H9 (cell line): ENCODE measurements around the gene LITAFD. TPM values are rescaled to one million over a fixed set of nuclear protein-coding genes. Genes with fewer than 3 reads are reported as not detected.

Experiments
- DNase-seq: peaks from one replicate; pipeline ENCODE4 v3.0.0-alpha.2; 2017
- H2AFZ ChIP-seq: one replicate; pipeline ENCODE4 v1.6.1; 2013; ENCODE audit warnings: mild to moderate bottlenecking, low read length, control low read depth, moderate library complexity
- H2AK5ac ChIP-seq: 2 replicates; pipeline ENCODE4 v1.6.1; 2013; ENCODE audit warnings: low read length, control low read depth, mixed read lengths; ENCODE audit not compliant: insufficient read length
- H2BK120ac ChIP-seq: one replicate; pipeline ENCODE4 v1.6.1; 2013; ENCODE audit warnings: low read depth, mild to moderate bottlenecking, low read length, control low read depth, inconsistent platforms; ENCODE audit not compliant: poor library complexity, severe bottlenecking
- H2BK12ac ChIP-seq: 2 replicates; pipeline ENCODE4 v1.6.1; 2013; ENCODE audit warnings: low read length, control low read depth, mixed read lengths, low read depth; ENCODE audit not compliant: insufficient read length
- H2BK15ac ChIP-seq: 2 replicates; pipeline ENCODE4 v1.6.1; 2013; ENCODE audit warnings: low read depth, low read length, control low read depth
- H2BK20ac ChIP-seq: one replicate; pipeline ENCODE4 v1.6.1; 2013; ENCODE audit warnings: low read depth, mild to moderate bottlenecking, low read length, control low read depth, inconsistent platforms; ENCODE audit not compliant: poor library complexity, severe bottlenecking
- H2BK5ac ChIP-seq: 2 replicates; pipeline ENCODE4 v1.6.1; 2013; ENCODE audit warnings: low read length, control low read depth, mixed read lengths; ENCODE audit not compliant: insufficient read length
- H3K14ac ChIP-seq: 2 replicates; pipeline ENCODE4 v1.6.1; 2013; ENCODE audit warnings: low read length, control low read depth; ENCODE audit not compliant: insufficient read depth
- H3K18ac ChIP-seq: 2 replicates; pipeline ENCODE4 v1.6.1; 2013; ENCODE audit warnings: low read depth, mild to moderate bottlenecking, mixed read lengths, low read length, control low read depth; ENCODE audit not compliant: insufficient read length
- H3K23ac ChIP-seq: 2 replicates; pipeline ENCODE4 v1.6.1; 2013; ENCODE audit warnings: low read length, control low read depth, mixed read lengths, low read depth; ENCODE audit not compliant: insufficient read length
- H3K23me2 ChIP-seq: 2 replicates; pipeline ENCODE4 v1.6.1; 2013; ENCODE audit warnings: low read depth, mild to moderate bottlenecking, mixed read lengths, low read length, control low read depth; ENCODE audit not compliant: insufficient read length, poor library complexity, severe bottlenecking
- H3K27ac ChIP-seq: 2 replicates; pipeline ENCODE4 v1.5.1; 2013; ENCODE audit warnings: low read length, control low read depth, mixed read lengths, low read depth; ENCODE audit not compliant: insufficient read length
- H3K27me3 ChIP-seq: 2 replicates; pipeline ENCODE4 v1.6.1; 2013; ENCODE audit warnings: low read length, control low read depth, inconsistent platforms; ENCODE audit not compliant: insufficient read depth
- H3K4ac ChIP-seq: 2 replicates; pipeline ENCODE4 v1.6.1; 2013; ENCODE audit warnings: low read depth, mild to moderate bottlenecking, control low read depth, inconsistent platforms, low read length, moderate library complexity
- H3K4me1 ChIP-seq: 2 replicates; pipeline ENCODE4 v1.6.1; 2013; ENCODE audit warnings: low read length, control low read depth, inconsistent platforms; ENCODE audit not compliant: insufficient read depth
- H3K4me2 ChIP-seq: 2 replicates; pipeline ENCODE4 v1.6.1; 2013; ENCODE audit warnings: low read length, control low read depth, mixed read lengths; ENCODE audit not compliant: insufficient read length, insufficient read depth
- H3K56ac ChIP-seq: 2 replicates; pipeline ENCODE4 v1.6.1; 2013; ENCODE audit warnings: low read depth, mild to moderate bottlenecking, mixed read lengths, low read length, control low read depth; ENCODE audit not compliant: insufficient read length
- H3K79me1 ChIP-seq: 2 replicates; pipeline ENCODE4 v1.6.1; 2013; ENCODE audit warnings: low read depth, mild to moderate bottlenecking, moderate library complexity, low read length, control low read depth, inconsistent platforms; ENCODE audit not compliant: insufficient read depth, poor library complexity, severe bottlenecking
- H3K79me2 ChIP-seq: 2 replicates; pipeline ENCODE4 v1.6.1; 2013; ENCODE audit warnings: low read length, control low read depth, inconsistent platforms; ENCODE audit not compliant: insufficient read depth
- H3K9ac ChIP-seq: 2 replicates; pipeline ENCODE4 v1.6.1; 2013; ENCODE audit warnings: low read length, control low read depth, mixed read lengths; ENCODE audit not compliant: insufficient read length; ENCODE audit errors: extremely low read depth
- H3K9me3 ChIP-seq: one replicate; pipeline ENCODE4 v1.6.1; 2013; ENCODE audit warnings: low read depth, low read length, inconsistent platforms; ENCODE audit not compliant: control insufficient read depth
- H3T11ph ChIP-seq: one replicate; pipeline ENCODE4 v1.6.1; 2013; ENCODE audit warnings: mild to moderate bottlenecking, low read length, control low read depth, inconsistent platforms
- H4K20me1 ChIP-seq: one replicate; pipeline ENCODE4 v1.6.1; 2013; ENCODE audit not compliant: control insufficient read depth, insufficient read length, insufficient read depth
- H4K5ac ChIP-seq: 2 replicates; pipeline ENCODE4 v1.6.1; 2013; ENCODE audit warnings: low read depth, mild to moderate bottlenecking, mixed read lengths, low read length, control low read depth; ENCODE audit not compliant: insufficient read length
- H4K8ac ChIP-seq: replicated peaks from 2 replicates; pipeline ENCODE4 v1.6.1; 2013; ENCODE audit warnings: low read length, control low read depth, mixed read lengths, low read depth; ENCODE audit not compliant: insufficient read length
- H4K91ac ChIP-seq: 2 replicates; pipeline ENCODE4 v1.6.1; 2013; ENCODE audit warnings: low read depth, mild to moderate bottlenecking, moderate library complexity, mixed read lengths, low read length, control low read depth; ENCODE audit not compliant: insufficient read length
- H3K27ac Mint-ChIP-seq, 3 experiments: 2 replicates in 2 of 3; 3 replicates in 1 of 3; pipeline ENCODE4 v1.8.0; 2020 to 2021; ENCODE audit warnings: mixed read lengths in 3 of 3, mild to moderate bottlenecking in 1 of 3, moderate library complexity in 1 of 3
- H3K27me3 Mint-ChIP-seq: 2 replicates; pipeline ENCODE4 v1.8.0; 2021; ENCODE audit warnings: low read depth, mild to moderate bottlenecking, moderate library complexity, mixed read lengths
- H3K36me3 Mint-ChIP-seq, 3 experiments: 2 replicates in 2 of 3; 3 replicates in 1 of 3; pipeline ENCODE4 v1.8.0; 2020 to 2021; ENCODE audit warnings: low read depth in 3 of 3, mixed read lengths in 3 of 3; ENCODE audit not compliant: insufficient read depth in 1 of 3
- H3K4me1 Mint-ChIP-seq, 2 experiments: 2 replicates each; pipeline ENCODE4 v1.8.0; 2020; ENCODE audit warnings: mixed read lengths in 2 of 2
- H3K4me3 Mint-ChIP-seq, 2 experiments: 2 replicates in 1 of 2; 3 replicates in 1 of 2; pipeline ENCODE4 v1.8.0; 2020 to 2021; ENCODE audit warnings: mild to moderate bottlenecking in 2 of 2, mixed read lengths in 2 of 2, moderate library complexity in 1 of 2
- H3K9me3 Mint-ChIP-seq, 2 experiments: 2 replicates in 1 of 2; 3 replicates in 1 of 2; pipeline ENCODE4 v1.8.0; 2020; ENCODE audit warnings: mild to moderate bottlenecking in 2 of 2, mixed read lengths in 2 of 2, moderate library complexity in 1 of 2
- WGBS: extraction: QIAGEN DNeasy Blood & Tissue Kit; methylation state at CpG from one replicate; pipeline ENCODE4 v1.1.7; 2013; ENCODE audit warnings: missing lambda C conversion rate, low lambda C conversion rate, mixed read lengths; ENCODE audit not compliant: insufficient read length; ENCODE audit errors: extremely low coverage; 5-methylcytosine and 5-hydroxymethylcytosine counted together
- total RNA-seq: library from RNA; stranded (reverse); gene quantifications from 2 replicates; pipeline ENCODE4 v1.2.1, GENCODE V29; 2021
- TF ChIP-seq, protein P1 (sequence below): fragments of 200-600 bp; sonication (generic); conservative IDR thresholded peaks from 3 replicates; pipeline ENCODE4 v1.8.0; 2021; ENCODE audit warnings: antibody characterized with exemption, mild to moderate bottlenecking

The LITAFD gene
- total RNA-seq, 1 experiment from 2014 or later = not detected

DNA sequence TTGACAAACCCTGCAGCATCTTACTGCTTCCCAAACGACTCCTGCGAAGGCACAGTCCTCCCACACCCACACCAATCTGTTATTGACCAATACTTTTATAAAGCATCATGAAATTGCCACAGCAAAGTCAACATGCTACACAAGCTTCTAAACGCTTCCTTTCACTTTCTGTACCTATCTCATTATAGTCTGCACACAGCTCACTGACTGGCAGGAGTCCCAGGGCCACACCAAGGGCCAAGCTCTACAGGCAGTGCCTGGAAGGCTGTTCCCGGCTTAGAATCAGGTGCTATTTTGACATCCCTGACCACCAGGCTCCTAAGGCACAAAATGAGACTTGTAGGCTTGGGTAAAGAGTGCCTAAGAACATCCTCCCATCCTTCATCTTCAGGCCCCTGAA is 42.1 kb downstream of the LITAFD start:
- no peaks in the 10 kb centered on the region for H3K27me3 Mint-ChIP-seq
- H4K8ac ChIP-seq = no peak overlapping the region
- H2BK20ac ChIP-seq = no peak overlapping the region
- no peak overlapping the region for H2BK120ac ChIP-seq
- no peak overlapping the region for H4K91ac ChIP-seq
- H3K79me2 ChIP-seq = peaks cover 17% of the 10 kb centered on the region; the same call in 1 of the 2 replicates
- H3K27me3 ChIP-seq = no peaks in the 10 kb centered on the region
- no peak overlapping the region for H3K4me3 Mint-ChIP-seq
- H3K4me2 ChIP-seq = no peak overlapping the region
- H2BK5ac ChIP-seq = no peak overlapping the region
- H3K79me1 ChIP-seq = no peaks in the 10 kb centered on the region
- no peak overlapping the region for H3K18ac ChIP-seq
- H3K4me1 Mint-ChIP-seq = peaks cover 3% of the 10 kb centered on the region in 2 experiments
- H3K4ac ChIP-seq = no peak overlapping the region
- no peak for DNase-seq
- H4K5ac ChIP-seq = no peak overlapping the region
- H3K9me3 Mint-ChIP-seq = no peaks in the 10 kb centered on the region
- no peak overlapping the region for H3K56ac ChIP-seq
- TF ChIP-seq, protein P1, sequence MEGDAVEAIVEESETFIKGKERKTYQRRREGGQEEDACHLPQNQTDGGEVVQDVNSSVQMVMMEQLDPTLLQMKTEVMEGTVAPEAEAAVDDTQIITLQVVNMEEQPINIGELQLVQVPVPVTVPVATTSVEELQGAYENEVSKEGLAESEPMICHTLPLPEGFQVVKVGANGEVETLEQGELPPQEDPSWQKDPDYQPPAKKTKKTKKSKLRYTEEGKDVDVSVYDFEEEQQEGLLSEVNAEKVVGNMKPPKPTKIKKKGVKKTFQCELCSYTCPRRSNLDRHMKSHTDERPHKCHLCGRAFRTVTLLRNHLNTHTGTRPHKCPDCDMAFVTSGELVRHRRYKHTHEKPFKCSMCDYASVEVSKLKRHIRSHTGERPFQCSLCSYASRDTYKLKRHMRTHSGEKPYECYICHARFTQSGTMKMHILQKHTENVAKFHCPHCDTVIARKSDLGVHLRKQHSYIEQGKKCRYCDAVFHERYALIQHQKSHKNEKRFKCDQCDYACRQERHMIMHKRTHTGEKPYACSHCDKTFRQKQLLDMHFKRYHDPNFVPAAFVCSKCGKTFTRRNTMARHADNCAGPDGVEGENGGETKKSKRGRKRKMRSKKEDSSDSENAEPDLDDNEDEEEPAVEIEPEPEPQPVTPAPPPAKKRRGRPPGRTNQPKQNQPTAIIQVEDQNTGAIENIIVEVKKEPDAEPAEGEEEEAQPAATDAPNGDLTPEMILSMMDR = no peak
- H2AFZ ChIP-seq = no peak overlapping the region
- peak overlapping the region; percentile 0 to 68 (median 15); a peak in 3 of 7 replicates for H3K27ac Mint-ChIP-seq
- H3K27ac ChIP-seq = no peak overlapping the region
- H2BK12ac ChIP-seq = no peak overlapping the region
- H3K4me1 ChIP-seq = no peaks in the 10 kb centered on the region
- no peak overlapping the region for H3T11ph ChIP-seq
- no CpG with 5 or more reads among the region's 4 CpGs for WGBS
- H3K9ac ChIP-seq = no peak overlapping the region
- peaks cover 49 to 82% (median 67%) of the 10 kb centered on the region in 3 experiments; a peak in 6 of 7 replicates for H3K36me3 Mint-ChIP-seq
- H3K23me2 ChIP-seq = no peaks in the 10 kb centered on the region
- peak overlapping the region; percentile 62 for H3K23ac ChIP-seq
- no peak overlapping the region for H3K14ac ChIP-seq
- no peaks in the 10 kb centered on the region for H3K9me3 ChIP-seq
- H2AK5ac ChIP-seq = no peak overlapping the region
- no peak overlapping the region for H2BK15ac ChIP-seq
- no peaks in the 10 kb centered on the region for H4K20me1 ChIP-seq
